CD14-positive monocyte (primary cell): ENCODE data around the gene ZNF649. TPM values are rescaled to one million over a fixed set of nuclear protein-coding genes. Genes with fewer than 3 reads are reported as not detected.

ENCODE experiments used
- DNase-seq, 3 donors: peaks; one replicate each; pipeline ENCODE4 v3.0.0-alpha.2; 2011 to 2022
- H2AFZ ChIP-seq: 2 replicates; pipeline ENCODE4 v1.6.0; 2012; ENCODE audit warnings: mild to moderate bottlenecking, low read depth, low read length, inconsistent platforms; ENCODE audit not compliant: insufficient read depth, poor library complexity, severe bottlenecking
- H3K27ac ChIP-seq, 2 donors: 1 replicate in 1 of 2; 2 replicates in 1 of 2; pipeline ENCODE4 v1.5.1; 2012 to 2013; ENCODE audit warnings: low read length in 2 of 2, control low read depth in 1 of 2, inconsistent platforms in 1 of 2, low read depth in 1 of 2, mild to moderate bottlenecking in 1 of 2
- H3K27me3 ChIP-seq, 2 donors: one replicate each; pipeline versions ENCODE4 v1.6.0 to v1.6.1; 2011 to 2013; ENCODE audit warnings: low read length in 2 of 2; ENCODE audit not compliant: control insufficient read depth in 2 of 2, insufficient read depth in 2 of 2
- H3K36me3 ChIP-seq, 2 donors: replicated peaks in 1 of 2; 1 replicate in 1 of 2; 2 replicates in 1 of 2; pipeline versions ENCODE4 v1.5.1 to v1.6.1; 2012 to 2013; ENCODE audit warnings: low read length in 2 of 2, control low read depth in 1 of 2, inconsistent platforms in 1 of 2, mild to moderate bottlenecking in 1 of 2; ENCODE audit not compliant: insufficient read depth in 2 of 2, control insufficient read depth in 1 of 2
- H3K4me1 ChIP-seq, 2 donors: 1 replicate in 1 of 2; 2 replicates in 1 of 2; pipeline versions ENCODE4 v1.5.1 to v1.6.1; 2012 to 2013; ENCODE audit warnings: low read length in 2 of 2, control low read depth in 1 of 2, inconsistent platforms in 1 of 2, mild to moderate bottlenecking in 1 of 2, moderate library complexity in 1 of 2; ENCODE audit not compliant: insufficient read depth in 2 of 2, control insufficient read depth in 1 of 2
- H3K4me2 ChIP-seq: replicated peaks from 2 replicates; pipeline ENCODE3; 2012; ENCODE audit warnings: low read length, moderate library complexity, mild to moderate bottlenecking; ENCODE audit not compliant: poor library complexity, severe bottlenecking; ENCODE audit errors: extremely low read depth
- H3K4me3 ChIP-seq, 3 experiments: fragments of 200-600 bp in 1 of 3; sonication (generic) in 1 of 3; replicated peaks in 1 of 3; 1 replicate in 2 of 3; 2 replicates in 1 of 3; pipeline ENCODE4 v1.5.1; 2011 to 2013; ENCODE audit warnings: low read length in 3 of 3, mild to moderate bottlenecking in 3 of 3, control low read depth in 2 of 3, low read depth in 2 of 3, inconsistent platforms in 1 of 3, moderate library complexity in 1 of 3
- H3K79me2 ChIP-seq: 2 replicates; pipeline ENCODE4 v1.6.0; 2012; ENCODE audit warnings: mild to moderate bottlenecking, control low read depth, inconsistent platforms, low read length, moderate library complexity; ENCODE audit not compliant: insufficient read depth
- H3K9ac ChIP-seq: 2 replicates; pipeline ENCODE4 v1.6.0; 2017; ENCODE audit warnings: low read length, mild to moderate bottlenecking; ENCODE audit not compliant: insufficient read depth, poor library complexity, severe bottlenecking
- H3K9me3 ChIP-seq, 2 donors: replicated peaks in 1 of 2; 1 replicate in 1 of 2; 2 replicates in 1 of 2; pipeline versions ENCODE4 v1.5.1 to v1.6.1; 2012 to 2013; ENCODE audit warnings: low read length in 2 of 2, control low read depth in 1 of 2; ENCODE audit not compliant: control insufficient read depth in 1 of 2, insufficient read depth in 1 of 2
- H4K20me1 ChIP-seq: 2 replicates; pipeline ENCODE4 v1.6.0; 2012; ENCODE audit warnings: mild to moderate bottlenecking, low read length, control low read depth, moderate library complexity; ENCODE audit not compliant: insufficient read depth
- H3K27ac Mint-ChIP-seq, 7 donors: one replicate each; pipeline ENCODE4 v1.8.0; 2020; ENCODE audit warnings: mild to moderate bottlenecking in 7 of 7, mixed read lengths in 7 of 7, moderate library complexity in 6 of 7, inconsistent platforms in 2 of 7
- H3K27me3 Mint-ChIP-seq, 3 donors: one replicate each; pipeline ENCODE4 v1.8.0; 2021 to 2022; ENCODE audit warnings: low read depth in 3 of 3, mild to moderate bottlenecking in 3 of 3, mixed read lengths in 3 of 3, moderate library complexity in 3 of 3, inconsistent platforms in 1 of 3
- H3K36me3 Mint-ChIP-seq, 2 donors: one replicate each; pipeline ENCODE4 v1.8.0; 2020; ENCODE audit warnings: mixed read lengths in 2 of 2, inconsistent platforms in 1 of 2, mild to moderate bottlenecking in 1 of 2
- H3K4me1 Mint-ChIP-seq: one replicate; pipeline ENCODE4 v1.8.0; 2020; ENCODE audit warnings: mild to moderate bottlenecking, mixed read lengths
- H3K4me3 Mint-ChIP-seq, 2 donors: one replicate each; pipeline ENCODE4 v1.8.0; 2020; ENCODE audit warnings: mild to moderate bottlenecking in 2 of 2, mixed read lengths in 2 of 2, moderate library complexity in 1 of 2
- H3K9me3 Mint-ChIP-seq, 7 donors: one replicate each; pipeline ENCODE4 v1.8.0; 2020 to 2022; ENCODE audit warnings: mixed read lengths in 7 of 7, mild to moderate bottlenecking in 6 of 7, moderate library complexity in 6 of 7, inconsistent platforms in 2 of 7
- WGBS: methylation state at CpG from one replicate; pipeline ENCODE4 v1.1.5; 2013; ENCODE audit warnings: missing lambda C conversion rate; ENCODE audit not compliant: insufficient coverage; 5-methylcytosine and 5-hydroxymethylcytosine counted together
- intact Hi-C, 2 donors: fragments of 100-400 bp; cut with micrococcal nuclease; formaldehyde crosslinking; loops; one replicate each; pipeline versions ENCODE4 v1.15.0 to v1.15.1; 2023
- polyA plus RNA-seq, 3 donors: library from polyadenylated mRNA; depleted of rRNA in 1 of 3; unstranded in 2 of 3; stranded (reverse) in 1 of 3; fragments of 300-500 nt in 2 of 3; fragments of >200 nt in 1 of 3; fragmentation: Illumina TruSeq in 2 of 3; gene quantifications; 1 replicate in 2 of 3; 2 replicates in 1 of 3; pipeline ENCODE4 v1.2.3, GENCODE V29; 2012 to 2021
- TF ChIP-seq, protein P1 (sequence below): fragments of 200-600 bp; IDR thresholded peaks from one replicate; pipeline ENCODE4 v1.8.0; 2022; ENCODE audit warnings: antibody characterized with exemption, mild to moderate bottlenecking

The ZNF649 gene
- polyA plus RNA-seq, 3 donors, result 1.9 to 4.8 (median 3.9) TPM

DNA sequence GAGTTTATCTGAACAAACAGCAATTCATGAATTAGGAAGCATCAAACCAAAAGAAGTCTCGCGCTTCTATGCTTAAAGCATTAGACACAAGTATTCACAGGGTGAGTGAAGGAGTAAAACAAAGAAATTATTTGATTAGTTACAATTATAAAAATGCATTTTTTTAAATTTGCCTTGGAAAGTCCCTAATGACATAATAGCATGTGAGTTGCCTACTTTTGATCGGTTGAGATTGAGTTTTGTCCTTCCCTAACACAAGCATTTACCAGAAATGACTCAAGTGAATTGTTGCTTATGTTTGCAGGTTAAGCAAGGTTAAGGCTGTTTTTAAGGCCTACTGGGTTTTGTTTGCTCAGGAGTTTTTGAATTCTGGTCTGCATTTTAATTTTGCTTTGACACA is 389 bp upstream of the ZNF649 start:
- Mint-ChIP-seq H3K27me3 (peaks cover 3 to 22% (median 20%) of the 10 kb centered on the region in 3 donors), H3K4me1 (peaks cover 19% of the 10 kb centered on the region), H3K27ac (peak overlapping the region in 1 of 7 donors; percentile 94), H3K36me3 (peaks cover 18 to 32% of the 10 kb centered on the region in 2 donors), H3K9me3 (peaks cover 56 to 94% (median 89%) of the 10 kb centered on the region in 7 donors), H3K4me3 (peak overlapping the region; percentile 100)
- no CpG with 5 or more reads among the region's 3 CpGs for WGBS
- no peak overlapping the region for H3K9ac ChIP-seq
- H3K9me3 ChIP-seq, result peaks cover 65 to 70% of the 10 kb centered on the region in 2 donors
- peak overlapping the region in 2 of 3 experiments; percentile 98 to 99 for H3K4me3 ChIP-seq
- intact Hi-C loops, result loop anchor here in 1 of 2 donors (5.0 kb wide), 1 partner anchor 82 kb away; the partner anchor contains the start of gene ZNF350
- H3K4me1 ChIP-seq, result peaks cover 7 to 16% of the 10 kb centered on the region in 2 donors
- no peak for DNase-seq
- H3K4me2 ChIP-seq, result peak overlapping the region; percentile 84
- peaks cover 42% of the 10 kb centered on the region for H3K79me2 ChIP-seq
- H3K27ac ChIP-seq, result no peak overlapping the region
- H3K36me3 ChIP-seq, result peaks cover 5 to 27% of the 10 kb centered on the region in 2 donors
- TF ChIP-seq, protein P1, sequence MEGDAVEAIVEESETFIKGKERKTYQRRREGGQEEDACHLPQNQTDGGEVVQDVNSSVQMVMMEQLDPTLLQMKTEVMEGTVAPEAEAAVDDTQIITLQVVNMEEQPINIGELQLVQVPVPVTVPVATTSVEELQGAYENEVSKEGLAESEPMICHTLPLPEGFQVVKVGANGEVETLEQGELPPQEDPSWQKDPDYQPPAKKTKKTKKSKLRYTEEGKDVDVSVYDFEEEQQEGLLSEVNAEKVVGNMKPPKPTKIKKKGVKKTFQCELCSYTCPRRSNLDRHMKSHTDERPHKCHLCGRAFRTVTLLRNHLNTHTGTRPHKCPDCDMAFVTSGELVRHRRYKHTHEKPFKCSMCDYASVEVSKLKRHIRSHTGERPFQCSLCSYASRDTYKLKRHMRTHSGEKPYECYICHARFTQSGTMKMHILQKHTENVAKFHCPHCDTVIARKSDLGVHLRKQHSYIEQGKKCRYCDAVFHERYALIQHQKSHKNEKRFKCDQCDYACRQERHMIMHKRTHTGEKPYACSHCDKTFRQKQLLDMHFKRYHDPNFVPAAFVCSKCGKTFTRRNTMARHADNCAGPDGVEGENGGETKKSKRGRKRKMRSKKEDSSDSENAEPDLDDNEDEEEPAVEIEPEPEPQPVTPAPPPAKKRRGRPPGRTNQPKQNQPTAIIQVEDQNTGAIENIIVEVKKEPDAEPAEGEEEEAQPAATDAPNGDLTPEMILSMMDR, result no peak
- H2AFZ ChIP-seq, result peak overlapping the region; percentile 92
- H4K20me1 ChIP-seq, result no peaks in the 10 kb centered on the region
- H3K27me3 ChIP-seq, result peaks cover 0 to 4% of the 10 kb centered on the region in 2 donors

DNA sequence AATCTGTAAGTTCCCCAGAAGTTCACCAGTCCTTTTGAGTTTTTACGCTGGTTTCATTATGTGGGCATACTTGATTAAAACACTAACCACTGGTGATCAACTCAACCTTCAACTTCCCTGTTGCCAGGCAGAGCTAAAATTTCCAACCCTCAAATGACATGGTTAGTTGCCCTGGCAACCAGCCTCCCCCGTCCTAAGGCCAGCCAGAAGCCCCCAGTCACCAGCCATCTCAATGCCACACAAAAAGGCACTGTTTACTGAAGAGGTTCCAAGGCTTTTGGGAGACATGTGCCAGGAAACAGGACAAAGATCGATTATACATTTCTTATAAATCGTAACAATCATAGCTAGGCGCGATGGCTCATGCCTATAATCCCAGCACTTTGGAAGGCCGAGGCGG is 1.6 kb downstream of the ZNF649 start:
- H3K4me2 ChIP-seq, result peak overlapping the region; percentile 84
- peaks cover 19% of the 10 kb centered on the region for H3K4me1 Mint-ChIP-seq
- H3K79me2 ChIP-seq, result peaks cover 47% of the 10 kb centered on the region
- peaks cover 3 to 19% (median 17%) of the 10 kb centered on the region in 3 donors for H3K27me3 Mint-ChIP-seq
- intact Hi-C loops, result no loop called here
- no peak overlapping the region for H3K9ac ChIP-seq
- H3K36me3 Mint-ChIP-seq, result peaks cover 38 to 52% of the 10 kb centered on the region in 2 donors
- no peak for DNase-seq
- peaks cover 0 to 4% of the 10 kb centered on the region in 2 donors for H3K27me3 ChIP-seq
- H3K9me3 ChIP-seq, result peaks cover 68 to 78% of the 10 kb centered on the region in 2 donors
- no peak overlapping the region for H3K27ac Mint-ChIP-seq
- peaks cover 7 to 16% of the 10 kb centered on the region in 2 donors for H3K4me1 ChIP-seq
- peaks cover 48 to 97% (median 89%) of the 10 kb centered on the region in 7 donors for H3K9me3 Mint-ChIP-seq
- no peak overlapping the region for H3K27ac ChIP-seq
- H3K36me3 ChIP-seq, result peaks cover 23 to 47% of the 10 kb centered on the region in 2 donors
- TF ChIP-seq, protein P1, result no peak
- H4K20me1 ChIP-seq, result no peaks in the 10 kb centered on the region
- 96% methylated on average over 5 of the region's 8 CpGs for WGBS
- H2AFZ ChIP-seq, result no peak overlapping the region
- H3K4me3 ChIP-seq, result peak overlapping the region in 1 of 3 experiments; percentile 99
- peak overlapping the region in 1 of 2 donors; percentile 100 for H3K4me3 Mint-ChIP-seq
